ENCODE data around the gene CDH13.

DNA sequence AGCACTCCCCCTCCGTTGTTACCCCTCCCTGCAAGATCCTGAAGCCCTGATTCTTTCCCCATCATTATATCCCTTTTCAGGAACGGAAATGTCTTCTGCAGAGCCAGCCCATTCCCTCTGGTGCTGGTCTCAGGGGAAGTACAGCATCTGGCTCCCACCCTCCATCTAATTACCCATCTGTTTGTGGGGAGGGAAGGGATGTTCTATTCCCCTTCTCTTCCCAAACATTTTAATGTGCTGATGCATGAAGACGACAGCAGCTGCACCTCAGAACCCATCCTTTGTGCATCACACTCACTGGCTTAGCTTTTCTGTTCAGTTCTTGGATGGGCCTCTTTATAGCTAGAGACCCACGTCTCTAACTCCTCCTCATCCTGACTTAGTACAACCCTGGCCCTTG, 367.2 kb downstream of the CDH13 start:
- TF ChIP-seq CEBPB (IDR thresholded peaks at IDR 0.05): no peak
- TF ChIP-seq, protein P1, sequence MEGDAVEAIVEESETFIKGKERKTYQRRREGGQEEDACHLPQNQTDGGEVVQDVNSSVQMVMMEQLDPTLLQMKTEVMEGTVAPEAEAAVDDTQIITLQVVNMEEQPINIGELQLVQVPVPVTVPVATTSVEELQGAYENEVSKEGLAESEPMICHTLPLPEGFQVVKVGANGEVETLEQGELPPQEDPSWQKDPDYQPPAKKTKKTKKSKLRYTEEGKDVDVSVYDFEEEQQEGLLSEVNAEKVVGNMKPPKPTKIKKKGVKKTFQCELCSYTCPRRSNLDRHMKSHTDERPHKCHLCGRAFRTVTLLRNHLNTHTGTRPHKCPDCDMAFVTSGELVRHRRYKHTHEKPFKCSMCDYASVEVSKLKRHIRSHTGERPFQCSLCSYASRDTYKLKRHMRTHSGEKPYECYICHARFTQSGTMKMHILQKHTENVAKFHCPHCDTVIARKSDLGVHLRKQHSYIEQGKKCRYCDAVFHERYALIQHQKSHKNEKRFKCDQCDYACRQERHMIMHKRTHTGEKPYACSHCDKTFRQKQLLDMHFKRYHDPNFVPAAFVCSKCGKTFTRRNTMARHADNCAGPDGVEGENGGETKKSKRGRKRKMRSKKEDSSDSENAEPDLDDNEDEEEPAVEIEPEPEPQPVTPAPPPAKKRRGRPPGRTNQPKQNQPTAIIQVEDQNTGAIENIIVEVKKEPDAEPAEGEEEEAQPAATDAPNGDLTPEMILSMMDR (IDR thresholded peaks at IDR 0.05): no peak
- no peak for TF ChIP-seq POLR2A (IDR thresholded peaks at IDR 0.05; ENCODE audit: low read length)
- no peak for TF ChIP-seq GATA3 (IDR thresholded peaks at IDR 0.05; ENCODE audit: borderline replicate concordance)
- TF ChIP-seq, protein P2, sequence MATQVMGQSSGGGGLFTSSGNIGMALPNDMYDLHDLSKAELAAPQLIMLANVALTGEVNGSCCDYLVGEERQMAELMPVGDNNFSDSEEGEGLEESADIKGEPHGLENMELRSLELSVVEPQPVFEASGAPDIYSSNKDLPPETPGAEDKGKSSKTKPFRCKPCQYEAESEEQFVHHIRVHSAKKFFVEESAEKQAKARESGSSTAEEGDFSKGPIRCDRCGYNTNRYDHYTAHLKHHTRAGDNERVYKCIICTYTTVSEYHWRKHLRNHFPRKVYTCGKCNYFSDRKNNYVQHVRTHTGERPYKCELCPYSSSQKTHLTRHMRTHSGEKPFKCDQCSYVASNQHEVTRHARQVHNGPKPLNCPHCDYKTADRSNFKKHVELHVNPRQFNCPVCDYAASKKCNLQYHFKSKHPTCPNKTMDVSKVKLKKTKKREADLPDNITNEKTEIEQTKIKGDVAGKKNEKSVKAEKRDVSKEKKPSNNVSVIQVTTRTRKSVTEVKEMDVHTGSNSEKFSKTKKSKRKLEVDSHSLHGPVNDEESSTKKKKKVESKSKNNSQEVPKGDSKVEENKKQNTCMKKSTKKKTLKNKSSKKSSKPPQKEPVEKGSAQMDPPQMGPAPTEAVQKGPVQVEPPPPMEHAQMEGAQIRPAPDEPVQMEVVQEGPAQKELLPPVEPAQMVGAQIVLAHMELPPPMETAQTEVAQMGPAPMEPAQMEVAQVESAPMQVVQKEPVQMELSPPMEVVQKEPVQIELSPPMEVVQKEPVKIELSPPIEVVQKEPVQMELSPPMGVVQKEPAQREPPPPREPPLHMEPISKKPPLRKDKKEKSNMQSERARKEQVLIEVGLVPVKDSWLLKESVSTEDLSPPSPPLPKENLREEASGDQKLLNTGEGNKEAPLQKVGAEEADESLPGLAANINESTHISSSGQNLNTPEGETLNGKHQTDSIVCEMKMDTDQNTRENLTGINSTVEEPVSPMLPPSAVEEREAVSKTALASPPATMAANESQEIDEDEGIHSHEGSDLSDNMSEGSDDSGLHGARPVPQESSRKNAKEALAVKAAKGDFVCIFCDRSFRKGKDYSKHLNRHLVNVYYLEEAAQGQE (IDR thresholded peaks at IDR 0.05): no peak
- TF ChIP-seq, protein P3, sequence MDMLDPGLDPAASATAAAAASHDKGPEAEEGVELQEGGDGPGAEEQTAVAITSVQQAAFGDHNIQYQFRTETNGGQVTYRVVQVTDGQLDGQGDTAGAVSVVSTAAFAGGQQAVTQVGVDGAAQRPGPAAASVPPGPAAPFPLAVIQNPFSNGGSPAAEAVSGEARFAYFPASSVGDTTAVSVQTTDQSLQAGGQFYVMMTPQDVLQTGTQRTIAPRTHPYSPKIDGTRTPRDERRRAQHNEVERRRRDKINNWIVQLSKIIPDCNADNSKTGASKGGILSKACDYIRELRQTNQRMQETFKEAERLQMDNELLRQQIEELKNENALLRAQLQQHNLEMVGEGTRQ (IDR thresholded peaks at IDR 0.05): no peak
- TF ChIP-seq, protein P4, sequence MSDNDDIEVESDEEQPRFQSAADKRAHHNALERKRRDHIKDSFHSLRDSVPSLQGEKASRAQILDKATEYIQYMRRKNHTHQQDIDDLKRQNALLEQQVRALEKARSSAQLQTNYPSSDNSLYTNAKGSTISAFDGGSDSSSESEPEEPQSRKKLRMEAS (IDR thresholded peaks at IDR 0.05): no peak
- no peak for TF ChIP-seq MAFK (IDR thresholded peaks at IDR 0.05; ENCODE audit: partially characterized antibody)
- TF ChIP-seq SMC3 (IDR thresholded peaks at IDR 0.05): no peak
- TF ChIP-seq CHD4 (IDR thresholded peaks at IDR 0.05; ENCODE audit: borderline replicate concordance): no peak
- TF ChIP-seq ESRRA (IDR thresholded peaks at IDR 0.05; ENCODE audit: borderline replicate concordance, low read length): no peak
- no peak for TF ChIP-seq BHLHE40 (IDR thresholded peaks at IDR 0.05; ENCODE audit: low read depth, low read length)
- no peak for TF ChIP-seq CBX2 (IDR thresholded peaks at IDR 0.05; ENCODE audit: borderline replicate concordance, low read depth)
